ENCODE measurements around the gene NSD1.
A peak's percentile ranks its signal among the peaks of the same experiment; 100 is the strongest.

NSD1 gene

GRCh38 chr5:177288191-177288590, 154.6 kb downstream of the NSD1 start:
- Histone ChIP-seq H3K4me3 (no peak overlapping the region), H3K36me3 (peaks cover 92 to 100% (median 98%) of the 10 kb centered on the region in 11 experiments), H3K4me1 (no peaks in the 10 kb centered on the region; a peak in 1 of 20 replicates), H3K9ac (no peak overlapping the region), H3K27ac (no peak overlapping the region), H3K9me3 (replicated peaks in 1 of 11) (no peaks in the 10 kb centered on the region), H3K27me3 (no peaks in the 10 kb centered on the region), H3K4me2 (no peak overlapping the region), H4K20me1 (no peaks in the 10 kb centered on the region)
- no peak for TF ChIP-seq Cebpa-rat (IDR thresholded peaks at IDR 0.05)

- H3K4me1 ChIP-seq: peaks cover 15 to 22% (median 19%) of the 10 kb centered on the region in 10 experiments
- no peak overlapping the region for H3K9ac ChIP-seq
- TF ChIP-seq Cebpa-rat (IDR thresholded peaks at IDR 0.05): no peak
- no peak overlapping the region for H3K27ac ChIP-seq
- H3K9me3 ChIP-seq (replicated peaks in 1 of 11): no peaks in the 10 kb centered on the region
- no peak overlapping the region for H3K4me3 ChIP-seq
- H3K36me3 ChIP-seq: peaks cover 88 to 99% (median 95%) of the 10 kb centered on the region in 11 experiments
- no peaks in the 10 kb centered on the region for H3K27me3 ChIP-seq
- H4K20me1 ChIP-seq: peaks cover 0 to 11% (median 0%) of the 10 kb centered on the region in 11 experiments; a peak in 3 of 22 replicates
- H3K4me2 ChIP-seq: no peak overlapping the region
Measured at GRCh38 chr5:177290816-177291596, 157.4 kb downstream of the NSD1 start.

GRCh38 chr5:177291735-177292134, 158.2 kb downstream of the NSD1 start:
- Histone ChIP-seq H3K4me1 (peaks cover 22 to 29% (median 26%) of the 10 kb centered on the region in 10 experiments), H3K9ac (no peak overlapping the region), H3K27ac (no peak overlapping the region), H3K4me2 (no peak overlapping the region), H3K4me3 (no peak overlapping the region), H3K9me3 (replicated peaks in 1 of 11) (no peaks in the 10 kb centered on the region), H4K20me1 (peaks cover 0 to 18% (median 0%) of the 10 kb centered on the region in 11 experiments; a peak in 3 of 22 replicates), H3K27me3 (no peaks in the 10 kb centered on the region), H3K36me3 (peaks cover 83 to 99% (median 90%) of the 10 kb centered on the region in 11 experiments)
- TF ChIP-seq Cebpa-rat (IDR thresholded peaks at IDR 0.05): no peak

DNA sequence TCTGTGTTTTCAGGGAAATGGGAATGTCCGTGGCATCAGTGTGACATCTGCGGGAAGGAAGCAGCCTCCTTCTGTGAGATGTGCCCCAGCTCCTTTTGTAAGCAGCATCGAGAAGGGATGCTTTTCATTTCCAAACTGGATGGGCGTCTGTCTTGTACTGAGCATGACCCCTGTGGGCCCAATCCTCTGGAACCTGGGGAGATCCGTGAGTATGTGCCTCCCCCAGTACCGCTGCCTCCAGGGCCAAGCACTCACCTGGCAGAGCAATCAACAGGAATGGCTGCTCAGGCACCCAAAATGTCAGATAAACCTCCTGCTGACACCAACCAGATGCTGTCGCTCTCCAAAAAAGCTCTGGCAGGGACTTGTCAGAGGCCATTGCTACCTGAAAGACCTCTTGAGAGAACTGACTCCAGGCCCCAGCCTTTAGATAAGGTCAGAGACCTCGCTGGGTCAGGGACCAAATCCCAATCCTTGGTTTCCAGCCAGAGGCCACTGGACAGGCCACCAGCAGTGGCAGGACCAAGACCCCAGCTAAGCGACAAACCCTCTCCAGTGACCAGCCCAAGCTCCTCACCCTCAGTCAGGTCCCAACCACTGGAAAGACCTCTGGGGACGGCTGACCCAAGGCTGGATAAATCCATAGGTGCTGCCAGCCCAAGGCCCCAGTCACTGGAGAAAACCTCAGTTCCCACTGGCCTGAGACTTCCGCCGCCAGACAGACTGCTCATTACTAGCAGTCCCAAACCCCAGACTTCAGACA, 160.4 kb downstream of the NSD1 start:
- peak overlapping the region in 5 of 11 experiments; percentile 13 to 61 (median 52); a peak in 5 of 22 replicates for H3K27ac ChIP-seq
- TF ChIP-seq Cebpa-rat (IDR thresholded peaks at IDR 0.05): no peak
- H3K4me3 ChIP-seq: no peak overlapping the region
- peaks cover 0 to 19% (median 0%) of the 10 kb centered on the region in 11 experiments; a peak in 3 of 22 replicates for H4K20me1 ChIP-seq
- H3K27me3 ChIP-seq: no peaks in the 10 kb centered on the region
- H3K4me2 ChIP-seq: peak overlapping the region in 4 of 11 experiments; percentile 99 to 100 (median 99); a peak in 5 of 22 replicates
- H3K9me3 ChIP-seq (replicated peaks in 1 of 11): no peaks in the 10 kb centered on the region
- no peak overlapping the region for H3K9ac ChIP-seq
- H3K36me3 ChIP-seq: peaks cover 62 to 97% (median 83%) of the 10 kb centered on the region in 11 experiments
- peaks cover 45 to 52% (median 49%) of the 10 kb centered on the region in 10 experiments for H3K4me1 ChIP-seq

GRCh38 chr5:177294632-177295031, 161.1 kb downstream of the NSD1 start:
- Histone ChIP-seq H3K36me3 (peaks cover 56 to 96% (median 78%) of the 10 kb centered on the region in 11 experiments), H3K27me3 (no peaks in the 10 kb centered on the region), H3K4me3 (no peak overlapping the region), H3K27ac (peak overlapping the region in 9 of 11 experiments; percentile 20 to 62 (median 55); a peak in 13 of 22 replicates), H3K9me3 (replicated peaks in 1 of 11) (no peaks in the 10 kb centered on the region), H3K4me1 (peaks cover 51 to 58% (median 55%) of the 10 kb centered on the region in 10 experiments), H3K4me2 (peak overlapping the region; percentile 91 to 100 (median 99); a peak in 21 of 22 replicates), H4K20me1 (peaks cover 0 to 19% (median 0%) of the 10 kb centered on the region in 11 experiments; a peak in 4 of 22 replicates), H3K9ac (peak overlapping the region in 6 of 11 experiments; percentile 5 to 47 (median 24); a peak in 6 of 22 replicates)
- TF ChIP-seq Cebpa-rat (IDR thresholded peaks at IDR 0.05): no peak

- peak overlapping the region in 9 of 11 experiments; percentile 3 to 47 (median 27); a peak in 10 of 22 replicates for H3K9ac ChIP-seq
- H4K20me1 ChIP-seq: peaks cover 0 to 24% (median 0%) of the 10 kb centered on the region in 11 experiments; a peak in 7 of 22 replicates
- H3K4me3 ChIP-seq: peak overlapping the region in 5 of 10 experiments; percentile 8 to 25 (median 15); a peak in 6 of 20 replicates
- peaks cover 43 to 85% (median 66%) of the 10 kb centered on the region in 11 experiments for H3K36me3 ChIP-seq
- peak overlapping the region; percentile 20 to 62 (median 55); a peak in 21 of 22 replicates for H3K27ac ChIP-seq
- no peaks in the 10 kb centered on the region for H3K9me3 ChIP-seq (replicated peaks in 1 of 11)
- H3K27me3 ChIP-seq: no peaks in the 10 kb centered on the region
- H3K4me1 ChIP-seq: peaks cover 62 to 70% (median 66%) of the 10 kb centered on the region in 10 experiments
- peak overlapping the region; percentile 91 to 100 (median 99) for H3K4me2 ChIP-seq
- no peak for TF ChIP-seq Cebpa-rat (IDR thresholded peaks at IDR 0.05)
Measured at GRCh38 chr5:177295924-177296323, 162.4 kb downstream of the NSD1 start.

DNA sequence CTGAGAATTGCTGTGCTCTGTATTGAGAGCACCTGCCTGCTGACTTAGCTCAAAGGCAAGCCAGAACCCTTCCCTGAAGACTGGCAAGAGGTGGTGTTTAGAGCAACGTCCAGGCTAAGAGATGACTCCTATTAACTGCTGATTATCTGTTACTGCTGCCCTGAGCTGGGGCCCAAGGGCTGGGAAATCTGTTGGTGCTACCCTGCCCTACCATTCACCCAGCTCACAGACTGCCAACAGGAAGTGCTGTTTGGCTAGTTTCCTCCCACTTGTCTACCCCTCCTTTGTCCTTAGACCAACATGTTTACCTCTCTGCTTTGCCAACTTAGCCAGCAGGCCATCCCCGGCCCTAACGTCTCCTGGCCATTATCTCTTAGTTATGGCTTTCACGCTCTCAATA, 163.0 kb downstream of the NSD1 start:
- Histone ChIP-seq H3K4me3 (peak overlapping the region in 2 of 10 experiments; percentile 16 to 25; a peak in 4 of 20 replicates), H4K20me1 (peaks cover 0 to 29% (median 0%) of the 10 kb centered on the region in 11 experiments; a peak in 7 of 22 replicates), H3K36me3 (peaks cover 44 to 85% (median 66%) of the 10 kb centered on the region in 11 experiments), H3K4me2 (peak overlapping the region; percentile 91 to 100 (median 99)), H3K27ac (peak overlapping the region; percentile 20 to 62 (median 55); a peak in 21 of 22 replicates), H3K27me3 (no peaks in the 10 kb centered on the region), H3K9ac (peak overlapping the region in 9 of 11 experiments; percentile 2 to 47 (median 18); a peak in 12 of 22 replicates), H3K4me1 (peaks cover 69 to 77% (median 73%) of the 10 kb centered on the region in 10 experiments), H3K9me3 (replicated peaks in 1 of 11) (no peaks in the 10 kb centered on the region)
- TF ChIP-seq Cebpa-rat (IDR thresholded peaks at IDR 0.05): no peak

DNA sequence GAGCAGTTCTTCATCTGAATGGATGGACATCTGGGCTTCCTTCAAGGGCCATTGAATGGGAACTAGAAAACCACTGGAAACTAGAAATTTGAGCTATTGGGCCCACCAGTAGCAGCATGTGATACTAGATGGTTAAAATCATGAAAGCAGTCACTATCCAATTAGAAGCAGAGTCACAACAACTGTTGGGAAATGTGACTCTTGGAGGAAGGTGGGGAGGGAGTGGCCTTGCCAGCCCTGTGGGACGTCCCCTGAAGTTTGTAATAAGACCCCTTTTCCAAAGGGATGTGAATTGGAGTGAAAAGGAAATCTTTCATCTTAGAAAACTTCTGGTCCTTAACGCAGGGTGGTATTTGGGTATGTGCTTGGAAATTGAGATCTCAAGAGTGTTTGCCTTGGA, 164.3 kb downstream of the NSD1 start:
- Histone ChIP-seq H3K27ac (0 out of 22 replicates have a peak overlapping the region, but pooled peaks of 3 of the 11 experiments have one; percentile 19 to 98 (median 22)), H3K36me3 (peaks cover 36 to 81% (median 61%) of the 10 kb centered on the region in 11 experiments), H3K4me1 (peaks cover 78 to 88% (median 85%) of the 10 kb centered on the region in 10 experiments), H3K4me3 (no peak overlapping the region), H3K4me2 (peak overlapping the region; percentile 75 to 100 (median 99)), H3K9ac (no peak overlapping the region), H3K9me3 (replicated peaks in 1 of 11) (no peaks in the 10 kb centered on the region), H3K27me3 (no peaks in the 10 kb centered on the region), H4K20me1 (peaks cover 0 to 38% (median 0%) of the 10 kb centered on the region in 11 experiments; a peak in 9 of 22 replicates)
- TF ChIP-seq Cebpa-rat (IDR thresholded peaks at IDR 0.05): no peak
